A549 treated with Mapracorat at 1 μM for 4 hours (cell line): Measurements from ENCODE around the gene DENND11. TPM values are rescaled to one million over a fixed set of nuclear protein-coding genes. Genes with fewer than 3 reads are reported as not detected.

Source experiments
- total RNA-seq: library from RNA; stranded (reverse); fragments of 200-300 nt; extraction: Qiagen RNA extraction; gene quantifications from 5 replicates; pipeline ENCODE4 v1.2.3, GENCODE V29; 2022

Gene DENND11
- 4.7 to 6.2 TPM (median 5.9 TPM) in 5 replicates for total RNA-seq

DNA sequence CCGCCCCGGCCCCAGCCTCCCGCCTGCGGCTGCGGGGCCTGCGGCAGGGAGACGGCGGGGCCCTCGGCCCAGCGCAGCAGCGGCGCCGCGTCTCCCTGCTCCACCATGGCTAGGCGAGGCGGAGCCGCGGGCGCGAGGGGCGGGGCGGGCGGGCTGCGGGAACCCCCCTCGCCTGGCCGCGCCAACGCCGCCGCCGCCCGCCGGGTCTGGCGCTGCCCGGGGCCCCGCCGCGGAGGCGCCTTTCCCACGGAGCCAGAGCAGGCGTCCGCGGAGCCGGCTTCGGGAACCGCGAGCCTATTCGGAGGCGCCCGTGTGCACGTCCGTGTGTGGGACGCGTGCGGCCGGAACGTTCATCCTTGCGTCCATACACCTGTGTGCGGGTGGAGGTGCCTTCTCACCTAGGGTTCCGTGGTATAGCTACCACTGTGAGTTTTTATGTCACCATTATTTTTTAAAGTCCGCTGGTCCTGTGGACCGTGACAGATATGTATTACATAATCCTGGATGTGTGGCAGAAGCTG, at the start of gene DENND11:
Gene DENND11, minus strand, starts transcription at position 120 of the 521 bp plus-strand sequence. Its CDS starts 13 bp downstream, at position 107.

DNA sequence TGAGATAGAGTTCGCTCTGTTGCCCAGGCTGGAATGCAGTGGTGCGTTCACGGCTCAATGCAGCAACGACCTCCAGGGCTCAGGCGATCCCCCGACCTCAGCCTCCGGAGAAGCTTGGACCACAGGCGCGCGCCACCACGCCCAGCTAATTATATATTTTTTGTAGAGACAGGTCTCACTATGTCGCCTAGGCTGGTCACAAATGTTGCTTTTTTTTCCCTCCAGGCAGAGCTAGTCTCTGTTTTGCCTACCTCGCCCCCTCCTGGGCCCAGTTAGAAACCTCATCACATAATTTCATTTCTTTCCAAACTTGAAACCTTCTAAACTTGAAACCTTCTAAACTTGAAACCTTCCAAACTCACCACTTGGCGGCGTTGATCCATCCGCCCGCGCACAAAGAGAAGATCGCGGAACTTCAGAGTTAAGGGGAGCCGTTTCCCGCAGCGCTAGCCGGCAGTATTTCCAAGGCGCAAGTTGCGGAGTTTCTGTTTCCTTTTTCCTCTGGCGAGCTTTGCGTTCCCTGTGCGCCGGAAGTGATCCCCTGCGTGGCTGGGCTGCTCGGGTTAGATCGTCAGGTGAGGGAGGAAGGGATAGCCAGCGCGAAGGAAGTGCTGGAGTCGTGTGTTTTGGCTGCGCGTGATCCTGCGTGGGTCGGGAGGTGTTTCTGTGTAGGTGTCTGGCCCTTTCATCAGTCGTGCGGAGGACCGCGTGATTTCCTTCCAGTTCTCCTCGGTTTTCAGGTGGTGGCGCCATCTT, 36.0 kb upstream of the DENND11 start, which contains the start of gene SSBP1:
Gene SSBP1, plus strand, starts transcription at position 523 of the 756 bp plus-strand sequence. CDS start 809 bp downstream, outside the sequence.

DNA sequence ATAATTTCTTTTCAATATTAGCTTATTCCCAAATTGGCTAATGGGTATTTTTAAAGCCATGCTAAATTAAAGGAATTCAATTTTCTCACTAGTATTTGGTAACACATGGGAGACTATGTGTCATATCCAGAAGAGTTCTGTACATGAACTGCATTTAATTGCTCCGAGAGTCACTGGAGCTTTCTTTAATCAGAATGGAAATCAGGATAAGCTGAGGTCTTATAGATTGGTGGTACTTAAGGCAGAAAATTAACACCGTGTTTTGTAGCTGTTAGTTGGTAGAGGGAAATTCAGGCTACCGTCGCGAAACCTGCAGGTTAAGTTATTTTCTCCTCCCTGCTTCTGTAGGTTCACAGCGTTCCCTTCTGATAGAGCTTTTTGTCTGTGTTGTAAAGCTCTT, 6.4 kb upstream of the DENND11 start, which contains the start of gene WEE2:
Gene WEE2, plus strand, starts transcription at position 3 of the 400 bp plus-strand sequence. CDS start 406 bp downstream, outside the sequence.

Other genes starting within 250 kb of the DENND11 start
- 25.9 to 36.7 TPM (median 28.4 TPM) in 5 replicates for gene AGK, start 150.8 kb downstream of the DENND11 start, total RNA-seq
- not detected in 5 replicates for gene WEE2, start 6.2 kb upstream of the DENND11 start, total RNA-seq
- gene SSBP1, start 36.2 kb upstream of the DENND11 start, total RNA-seq, result 270 to 355 TPM (median 288 TPM) in 5 replicates
- not detected in 5 replicates for gene TAS2R3, start 61.9 kb upstream of the DENND11 start, total RNA-seq
- gene TAS2R4, start 74.5 kb upstream of the DENND11 start, total RNA-seq, result 0.07 to 0.16 TPM (median 0.14 TPM) in 5 replicates
- 0.31 to 0.45 TPM (median 0.36 TPM) in 5 replicates for gene TAS2R5, start 88.1 kb upstream of the DENND11 start, total RNA-seq
- not detected in 5 replicates for gene PRSS37, start 139.3 kb upstream of the DENND11 start, total RNA-seq
- not detected in 5 replicates for gene OR9A4, start 214.2 kb upstream of the DENND11 start, total RNA-seq
- gene CLEC5A, start 244.8 kb upstream of the DENND11 start, total RNA-seq, result not detected in 5 replicates